Measurements from ENCODE around the gene MVB12A. TPM values are rescaled to one million over a fixed set of nuclear protein-coding genes. Genes with fewer than 3 reads are reported as not detected.
A peak's percentile ranks its signal among the peaks of the same experiment; 100 is the strongest.

The MVB12A gene
- total RNA-seq, 4 donors from 2014 or later: 30.8 to 44.7 (median 37.7) TPM

DNA sequence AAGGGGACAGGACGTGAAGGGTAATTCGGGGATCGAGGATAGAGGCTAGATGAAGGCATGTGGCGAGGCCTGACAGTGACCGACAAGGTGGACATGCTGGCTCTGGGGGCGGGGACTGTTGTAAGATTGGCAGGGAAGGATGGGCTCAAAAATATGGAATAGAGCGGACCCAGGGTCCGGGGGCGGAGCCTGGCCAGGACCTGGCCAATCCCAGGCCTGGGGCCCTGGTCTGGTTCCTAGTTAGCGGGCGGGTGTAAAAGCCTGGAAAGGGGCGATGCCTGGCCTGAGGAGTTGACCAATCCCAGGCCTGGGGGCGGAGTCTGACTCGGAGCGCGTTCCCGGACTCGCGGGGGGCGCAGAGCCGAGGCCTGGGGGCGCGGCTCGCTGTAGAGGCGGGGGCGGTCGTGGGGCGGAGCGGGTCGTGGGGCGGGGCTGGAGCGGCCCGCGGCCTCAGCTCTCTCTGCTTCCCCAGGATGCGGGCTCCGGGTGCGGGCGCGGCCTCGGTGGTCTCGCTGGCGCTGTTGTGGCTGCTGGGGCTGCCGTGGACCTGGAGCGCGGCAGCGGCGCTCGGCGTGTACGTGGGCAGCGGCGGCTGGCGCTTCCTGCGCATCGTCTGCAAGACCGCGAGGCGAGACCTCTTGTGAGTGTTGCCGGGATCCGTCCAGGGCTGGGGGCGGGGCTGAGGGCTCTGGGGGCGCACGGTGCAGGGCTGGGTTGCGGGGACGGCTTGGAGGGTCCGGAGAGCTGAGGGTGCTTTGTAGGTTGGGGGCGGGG is 50.4 kb downstream of the MVB12A start, which contains the start of gene SLC27A1:
SLC27A1 (plus strand) TSS at position 457 of the 774 bp plus-strand sequence; CDS start at position 474, 17 bp downstream.
- WGBS, 2 donors (ENCODE audit: low coverage in 1 of 2): 0% methylated on average over 3 to 11 of the region's 67 CpGs
- ATAC-seq: peak; percentile 94
- Histone ChIP-seq H3K9me3 (no peaks in the 10 kb centered on the region), H3K27me3 (no peaks in the 10 kb centered on the region), H3K36me3 (no peaks in the 10 kb centered on the region), H3K4me1 (peaks cover 0 to 68% (median 21%) of the 10 kb centered on the region in 3 donors), H3K27ac (peak within 1 kb of the TSS; percentile 59 to 92 (median 90)), H3K4me3 (peak within 1 kb of the TSS; percentile 76 to 89)
- TF ChIP-seq POLR2AphosphoS5 (IDR thresholded peaks at IDR 0.05) (peak; percentile 49), POLR2A (IDR thresholded peaks at IDR 0.05) (peak; percentile 11 to 38), EP300 (IDR thresholded peaks at IDR 0.05) (no peak)

DNA sequence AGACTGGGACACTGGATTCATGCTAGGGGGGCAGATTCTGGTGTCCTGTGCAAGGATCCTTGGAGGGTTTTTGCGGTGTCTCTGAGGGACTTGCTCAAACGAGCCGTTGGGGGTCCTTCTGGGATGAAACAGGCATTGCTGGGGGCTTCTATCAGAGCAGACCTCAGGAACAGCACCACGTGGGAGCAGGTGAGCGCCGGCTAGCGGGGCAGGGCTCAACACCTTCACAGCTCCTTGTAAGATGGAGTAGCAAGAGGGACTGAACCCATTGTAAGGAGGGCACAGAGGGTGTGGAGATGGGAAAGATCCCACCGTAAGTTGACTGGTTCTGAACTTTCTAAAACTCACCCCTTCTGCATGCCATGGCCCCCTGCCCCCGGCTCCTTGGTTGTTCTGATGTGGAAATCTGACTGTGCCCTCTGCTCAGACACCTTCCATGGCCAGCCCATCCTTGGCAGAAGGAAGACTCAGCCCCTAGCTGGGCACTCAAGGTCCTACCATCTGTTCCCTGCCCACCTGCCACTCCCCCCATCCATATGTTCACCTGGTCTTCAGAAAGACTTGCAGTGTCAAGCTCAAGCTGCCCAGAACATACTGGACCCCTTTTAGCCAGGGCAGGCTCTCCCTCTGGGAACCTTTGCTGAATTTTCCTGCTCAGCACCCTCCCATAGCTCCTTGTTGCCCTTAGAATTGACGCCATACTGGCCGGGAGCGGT is 51.7 kb downstream of the MVB12A start:
- Histone ChIP-seq H3K4me1 (peaks cover 0 to 73% (median 23%) of the 10 kb centered on the region in 3 donors), H3K27ac (peak overlapping the region in 3 of 4 donors; percentile 88 to 92 (median 91)), H3K36me3 (no peaks in the 10 kb centered on the region), H3K4me3 (peak overlapping the region in 1 of 2 donors; percentile 89), H3K9me3 (no peaks in the 10 kb centered on the region), H3K27me3 (no peaks in the 10 kb centered on the region)
- TF ChIP-seq EP300 (IDR thresholded peaks at IDR 0.05): no peak
- TF ChIP-seq, protein P1, sequence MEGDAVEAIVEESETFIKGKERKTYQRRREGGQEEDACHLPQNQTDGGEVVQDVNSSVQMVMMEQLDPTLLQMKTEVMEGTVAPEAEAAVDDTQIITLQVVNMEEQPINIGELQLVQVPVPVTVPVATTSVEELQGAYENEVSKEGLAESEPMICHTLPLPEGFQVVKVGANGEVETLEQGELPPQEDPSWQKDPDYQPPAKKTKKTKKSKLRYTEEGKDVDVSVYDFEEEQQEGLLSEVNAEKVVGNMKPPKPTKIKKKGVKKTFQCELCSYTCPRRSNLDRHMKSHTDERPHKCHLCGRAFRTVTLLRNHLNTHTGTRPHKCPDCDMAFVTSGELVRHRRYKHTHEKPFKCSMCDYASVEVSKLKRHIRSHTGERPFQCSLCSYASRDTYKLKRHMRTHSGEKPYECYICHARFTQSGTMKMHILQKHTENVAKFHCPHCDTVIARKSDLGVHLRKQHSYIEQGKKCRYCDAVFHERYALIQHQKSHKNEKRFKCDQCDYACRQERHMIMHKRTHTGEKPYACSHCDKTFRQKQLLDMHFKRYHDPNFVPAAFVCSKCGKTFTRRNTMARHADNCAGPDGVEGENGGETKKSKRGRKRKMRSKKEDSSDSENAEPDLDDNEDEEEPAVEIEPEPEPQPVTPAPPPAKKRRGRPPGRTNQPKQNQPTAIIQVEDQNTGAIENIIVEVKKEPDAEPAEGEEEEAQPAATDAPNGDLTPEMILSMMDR (IDR thresholded peaks at IDR 0.05): no peak
- no peak for TF ChIP-seq POLR2A (IDR thresholded peaks at IDR 0.05)
- TF ChIP-seq POLR2AphosphoS5 (IDR thresholded peaks at IDR 0.05): no peak
- WGBS, 2 donors (ENCODE audit: low coverage in 1 of 2): 75 to 100% methylated on average over 3 to 4 of the region's 12 CpGs
- ATAC-seq: no peak

DNA sequence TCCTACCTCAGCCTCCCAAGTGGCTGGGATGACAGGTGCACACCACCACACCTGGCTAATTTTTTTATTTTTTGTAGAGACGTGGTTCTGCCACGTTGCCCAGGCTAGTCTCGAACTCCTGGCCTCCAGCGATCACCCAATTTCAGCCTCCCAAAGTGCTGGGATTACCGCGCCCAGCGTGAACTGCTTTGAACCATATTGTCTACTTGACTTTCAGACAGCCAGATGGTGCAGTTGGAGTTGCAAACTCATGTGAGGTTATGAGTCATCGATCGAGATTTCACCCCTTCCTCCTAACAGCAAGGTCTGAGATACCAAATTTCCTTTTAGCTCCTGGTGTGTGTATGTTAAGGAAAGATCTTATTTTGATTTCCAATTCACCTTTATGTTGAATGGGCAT is 53.2 kb downstream of the MVB12A start:
- 80 to 81% methylated on average over 1 to 9 of the region's 9 CpGs for WGBS, 2 donors (ENCODE audit: low coverage in 1 of 2)
- no peak overlapping the region for H3K4me3 ChIP-seq
- H3K9me3 ChIP-seq: no peaks in the 10 kb centered on the region
- H3K36me3 ChIP-seq: no peaks in the 10 kb centered on the region
- no peak for ATAC-seq
- TF ChIP-seq POLR2AphosphoS5 (IDR thresholded peaks at IDR 0.05) (no peak), POLR2A (IDR thresholded peaks at IDR 0.05) (no peak), EP300 (IDR thresholded peaks at IDR 0.05) (no peak)
- TF ChIP-seq, protein P1 (IDR thresholded peaks at IDR 0.05): no peak
- peaks cover 0 to 65% (median 23%) of the 10 kb centered on the region in 3 donors for H3K4me1 ChIP-seq
- H3K27ac ChIP-seq: peak overlapping the region in 1 of 4 donors; percentile 20
- H3K27me3 ChIP-seq: no peaks in the 10 kb centered on the region

Other genes starting within 250 kb of the MVB12A start
- gene USE1, start 204.7 kb upstream of the MVB12A start, total RNA-seq: 10 to 100 TPM; 11.3 to 24.0 (median 17.9) TPM
- 10 to 100 TPM in 1 of 4 donors, 1 to 10 TPM in 3; 3.5 to 15.1 (median 6.5) TPM for gene OCEL1, start 193.8 kb upstream of the MVB12A start, total RNA-seq
- gene NR2F6, start 174.1 kb upstream of the MVB12A start, total RNA-seq: 10 to 100 TPM; 33.9 to 71.9 (median 60.2) TPM
- 1 to 10 TPM; 4.6 to 9.6 (median 5.1) TPM for gene USHBP1, start 155.3 kb upstream of the MVB12A start, total RNA-seq
- 10 to 100 TPM; 62.6 to 91.8 (median 81.9) TPM for gene BABAM1, start 152.6 kb upstream of the MVB12A start, total RNA-seq
- gene ANKLE1, start 138.1 kb upstream of the MVB12A start, total RNA-seq: under 1 TPM in 2 of 4 donors, not detected in 2; 0.39 to 0.81 TPM
- gene ABHD8, start 116.6 kb upstream of the MVB12A start, total RNA-seq: 10 to 100 TPM; 13.2 to 34.4 (median 24.3) TPM
- 100 to 1,000 TPM in 3 of 4 donors, 10 to 100 TPM in 1; 95.0 to 175 (median 113) TPM for gene MRPL34, start 114.2 kb upstream of the MVB12A start, total RNA-seq
- gene DDA1, start 110.5 kb upstream of the MVB12A start, total RNA-seq: 10 to 100 TPM; 13.2 to 58.5 (median 19.9) TPM
- gene ANO8, start 85.2 kb upstream of the MVB12A start, total RNA-seq: 1 to 10 TPM; 1.3 to 6.2 (median 4.2) TPM
- gene GTPBP3, start 82.5 kb upstream of the MVB12A start, total RNA-seq: 10 to 100 TPM in 3 of 4 donors, 1 to 10 TPM in 1; 9.3 to 20.2 (median 15.6) TPM
- 100 to 1,000 TPM in 1 of 4 donors, 10 to 100 TPM in 3; 41.4 to 110 (median 67.9) TPM for gene PLVAP, start 42.7 kb upstream of the MVB12A start, total RNA-seq
- gene CCDC194, start 25.9 kb upstream of the MVB12A start, total RNA-seq: not detected
- gene BST2, start 14.4 kb upstream of the MVB12A start, total RNA-seq: 100 to 1,000 TPM in 1 of 4 donors, 10 to 100 TPM in 3; 36.6 to 196 (median 40.7) TPM
- 1 to 10 TPM in 1 of 4 donors, under 1 TPM in 1, not detected in 2; 0.46 to 1.3 TPM for gene TMEM221, start 28.6 kb downstream of the MVB12A start, total RNA-seq
- gene NXNL1, start 40.9 kb downstream of the MVB12A start, total RNA-seq: not detected
- gene SLC27A1, start 50.5 kb downstream of the MVB12A start, total RNA-seq: 10 to 100 TPM; 17.1 to 21.3 (median 19.6) TPM
- 10 to 100 TPM; 35.0 to 48.7 (median 39.9) TPM for gene PGLS, start 91.6 kb downstream of the MVB12A start, total RNA-seq
- 10 to 100 TPM; 54.7 to 78.9 (median 61.2) TPM for gene COLGALT1, start 135.6 kb downstream of the MVB12A start, total RNA-seq